Measurements from ENCODE around the gene SLC5A10. TPM values are rescaled to one million over a fixed set of nuclear protein-coding genes. Genes with fewer than 3 reads are reported as not detected.

The SLC5A10 gene
- total and polyA plus RNA-seq, 2 experiments from 2014 or later = 0.10 TPM; not detected in 1

DNA sequence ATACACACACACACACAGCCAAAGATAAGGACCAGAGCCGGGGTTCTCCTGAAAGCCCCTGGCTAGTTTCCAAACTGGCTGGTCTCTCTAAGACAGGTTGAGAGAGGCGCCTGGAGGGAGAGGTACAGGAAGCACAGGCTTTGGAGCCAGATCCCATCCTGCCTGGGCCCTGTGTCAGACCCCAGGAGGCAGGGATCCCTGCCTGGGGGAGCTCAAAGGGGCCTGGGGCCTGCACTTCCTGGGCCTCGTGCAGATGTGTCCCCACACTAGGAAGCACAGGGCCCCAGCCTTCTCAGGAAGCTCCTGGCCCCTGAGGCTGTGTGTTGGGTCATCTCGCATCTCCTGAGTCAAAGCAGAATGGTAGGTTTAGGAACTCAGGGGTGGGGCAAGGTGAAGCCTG, 16.0 kb downstream of the SLC5A10 start:
- Histone ChIP-seq H2AFZ (no peak overlapping the region), H3K9me2 (ENCODE audit: insufficient read depth) (no peaks in the 10 kb centered on the region), H3K4me3 (no peak overlapping the region), H3F3A (replicated peaks; ENCODE audit: low read depth) (no peaks in the 10 kb centered on the region), H3K36me3 (ENCODE audit: insufficient read depth) (no peaks in the 10 kb centered on the region; the same call in 1 of the 2 replicates), H4K20me1 (replicated peaks; ENCODE audit: insufficient read depth) (no peaks in the 10 kb centered on the region), H3K4me1 (ENCODE audit: insufficient read depth) (peaks cover 4% of the 10 kb centered on the region; the same call in 1 of the 2 replicates), H3K4me2 (peak overlapping the region; percentile 51; the same call in 1 of the 2 replicates), H3K27ac (ENCODE audit: low read depth) (peak overlapping the region; percentile 66; the same call in 1 of the 2 replicates), H3K79me2 (replicated peaks; ENCODE audit: insufficient read depth) (no peaks in the 10 kb centered on the region), H3K27me3 (ENCODE audit: insufficient read depth) (no peaks in the 10 kb centered on the region)
- Mint-ChIP-seq H3K27me3 (ENCODE audit: insufficient read depth, low read depth, poor library complexity) (peaks cover 23% of the 10 kb centered on the region), H3K4me1 (peaks cover 29% of the 10 kb centered on the region), H3K36me3 (ENCODE audit: low read depth) (peaks cover 18% of the 10 kb centered on the region), H3K9me3 (no peaks in the 10 kb centered on the region), H3K27ac (peak overlapping the region; percentile 77; the same call in 1 of the 2 replicates), H3K4me3 (no peak overlapping the region)
- TF ChIP-seq, protein P1, sequence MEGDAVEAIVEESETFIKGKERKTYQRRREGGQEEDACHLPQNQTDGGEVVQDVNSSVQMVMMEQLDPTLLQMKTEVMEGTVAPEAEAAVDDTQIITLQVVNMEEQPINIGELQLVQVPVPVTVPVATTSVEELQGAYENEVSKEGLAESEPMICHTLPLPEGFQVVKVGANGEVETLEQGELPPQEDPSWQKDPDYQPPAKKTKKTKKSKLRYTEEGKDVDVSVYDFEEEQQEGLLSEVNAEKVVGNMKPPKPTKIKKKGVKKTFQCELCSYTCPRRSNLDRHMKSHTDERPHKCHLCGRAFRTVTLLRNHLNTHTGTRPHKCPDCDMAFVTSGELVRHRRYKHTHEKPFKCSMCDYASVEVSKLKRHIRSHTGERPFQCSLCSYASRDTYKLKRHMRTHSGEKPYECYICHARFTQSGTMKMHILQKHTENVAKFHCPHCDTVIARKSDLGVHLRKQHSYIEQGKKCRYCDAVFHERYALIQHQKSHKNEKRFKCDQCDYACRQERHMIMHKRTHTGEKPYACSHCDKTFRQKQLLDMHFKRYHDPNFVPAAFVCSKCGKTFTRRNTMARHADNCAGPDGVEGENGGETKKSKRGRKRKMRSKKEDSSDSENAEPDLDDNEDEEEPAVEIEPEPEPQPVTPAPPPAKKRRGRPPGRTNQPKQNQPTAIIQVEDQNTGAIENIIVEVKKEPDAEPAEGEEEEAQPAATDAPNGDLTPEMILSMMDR (conservative IDR thresholded peaks at IDR 0.05; ENCODE audit: low read depth in 2 of 2) = no peak
- TF ChIP-seq STAT1 (IDR thresholded peaks at IDR 0.05; ENCODE audit: unreplicated experiment) (no peak), ZNF331 (CRISPR knock-in tag; IDR thresholded peaks at IDR 0.05; ENCODE audit: low read depth) (no peak), ETS1 (IDR thresholded peaks at IDR 0.05) (no peak), EZH2 (IDR thresholded peaks at IDR 0.05; ENCODE audit: low read depth, unreplicated experiment) (no peak), NANOG (IDR thresholded peaks at IDR 0.05; ENCODE audit: borderline replicate concordance) (no peak), REST (IDR thresholded peaks at IDR 0.05; ENCODE audit: unreplicated experiment) (no peak)
- TF ChIP-seq, protein P2, sequence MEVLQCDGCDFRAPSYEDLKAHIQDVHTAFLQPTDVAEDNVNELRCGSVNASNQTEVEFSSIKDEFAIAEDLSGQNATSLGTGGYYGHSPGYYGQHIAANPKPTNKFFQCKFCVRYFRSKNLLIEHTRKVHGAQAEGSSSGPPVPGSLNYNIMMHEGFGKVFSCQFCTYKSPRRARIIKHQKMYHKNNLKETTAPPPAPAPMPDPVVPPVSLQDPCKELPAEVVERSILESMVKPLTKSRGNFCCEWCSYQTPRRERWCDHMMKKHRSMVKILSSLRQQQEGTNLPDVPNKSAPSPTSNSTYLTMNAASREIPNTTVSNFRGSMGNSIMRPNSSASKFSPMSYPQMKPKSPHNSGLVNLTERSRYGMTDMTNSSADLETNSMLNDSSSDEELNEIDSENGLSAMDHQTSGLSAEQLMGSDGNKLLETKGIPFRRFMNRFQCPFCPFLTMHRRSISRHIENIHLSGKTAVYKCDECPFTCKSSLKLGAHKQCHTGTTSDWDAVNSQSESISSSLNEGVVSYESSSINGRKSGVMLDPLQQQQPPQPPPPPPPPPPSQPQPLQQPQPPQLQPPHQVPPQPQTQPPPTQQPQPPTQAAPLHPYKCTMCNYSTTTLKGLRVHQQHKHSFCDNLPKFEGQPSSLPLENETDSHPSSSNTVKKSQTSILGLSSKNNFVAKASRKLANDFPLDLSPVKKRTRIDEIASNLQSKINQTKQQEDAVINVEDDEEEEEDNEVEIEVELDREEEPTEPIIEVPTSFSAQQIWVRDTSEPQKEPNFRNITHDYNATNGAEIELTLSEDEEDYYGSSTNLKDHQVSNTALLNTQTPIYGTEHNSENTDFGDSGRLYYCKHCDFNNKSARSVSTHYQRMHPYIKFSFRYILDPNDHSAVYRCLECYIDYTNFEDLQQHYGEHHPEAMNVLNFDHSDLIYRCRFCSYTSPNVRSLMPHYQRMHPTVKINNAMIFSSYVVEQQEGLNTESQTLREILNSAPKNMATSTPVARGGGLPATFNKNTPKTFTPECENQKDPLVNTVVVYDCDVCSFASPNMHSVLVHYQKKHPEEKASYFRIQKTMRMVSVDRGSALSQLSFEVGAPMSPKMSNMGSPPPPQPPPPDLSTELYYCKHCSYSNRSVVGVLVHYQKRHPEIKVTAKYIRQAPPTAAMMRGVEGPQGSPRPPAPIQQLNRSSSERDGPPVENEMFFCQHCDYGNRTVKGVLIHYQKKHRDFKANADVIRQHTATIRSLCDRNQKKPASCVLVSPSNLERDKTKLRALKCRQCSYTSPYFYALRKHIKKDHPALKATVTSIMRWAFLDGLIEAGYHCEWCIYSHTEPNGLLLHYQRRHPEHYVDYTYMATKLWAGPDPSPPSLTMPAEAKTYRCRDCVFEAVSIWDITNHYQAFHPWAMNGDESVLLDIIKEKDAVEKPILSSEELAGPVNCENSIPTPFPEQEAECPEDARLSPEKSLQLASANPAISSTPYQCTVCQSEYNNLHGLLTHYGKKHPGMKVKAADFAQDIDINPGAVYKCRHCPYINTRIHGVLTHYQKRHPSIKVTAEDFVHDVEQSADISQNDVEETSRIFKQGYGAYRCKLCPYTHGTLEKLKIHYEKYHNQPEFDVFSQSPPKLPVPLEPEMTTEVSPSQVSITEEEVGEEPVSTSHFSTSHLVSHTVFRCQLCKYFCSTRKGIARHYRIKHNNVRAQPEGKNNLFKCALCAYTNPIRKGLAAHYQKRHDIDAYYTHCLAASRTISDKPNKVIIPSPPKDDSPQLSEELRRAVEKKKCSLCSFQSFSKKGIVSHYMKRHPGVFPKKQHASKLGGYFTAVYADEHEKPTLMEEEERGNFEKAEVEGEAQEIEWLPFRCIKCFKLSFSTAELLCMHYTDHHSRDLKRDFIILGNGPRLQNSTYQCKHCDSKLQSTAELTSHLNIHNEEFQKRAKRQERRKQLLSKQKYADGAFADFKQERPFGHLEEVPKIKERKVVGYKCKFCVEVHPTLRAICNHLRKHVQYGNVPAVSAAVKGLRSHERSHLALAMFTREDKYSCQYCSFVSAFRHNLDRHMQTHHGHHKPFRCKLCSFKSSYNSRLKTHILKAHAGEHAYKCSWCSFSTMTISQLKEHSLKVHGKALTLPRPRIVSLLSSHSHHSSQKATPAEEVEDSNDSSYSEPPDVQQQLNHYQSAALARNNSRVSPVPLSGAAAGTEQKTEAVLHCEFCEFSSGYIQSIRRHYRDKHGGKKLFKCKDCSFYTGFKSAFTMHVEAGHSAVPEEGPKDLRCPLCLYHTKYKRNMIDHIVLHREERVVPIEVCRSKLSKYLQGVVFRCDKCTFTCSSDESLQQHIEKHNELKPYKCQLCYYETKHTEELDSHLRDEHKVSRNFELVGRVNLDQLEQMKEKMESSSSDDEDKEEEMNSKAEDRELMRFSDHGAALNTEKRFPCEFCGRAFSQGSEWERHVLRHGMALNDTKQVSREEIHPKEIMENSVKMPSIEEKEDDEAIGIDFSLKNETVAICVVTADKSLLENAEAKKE (CRISPR knock-in tag; IDR thresholded peaks at IDR 0.05) = no peak
- no peak for DNase-seq (ENCODE audit: low spot score)
- peak; percentile 8 for ATAC-seq

All from GM23338 (cell line).